GM19468 (cell line): ENCODE data around the gene RFPL4A.
"Not testable (repeated sequence)": the region's sequence is repeated elsewhere in the genome, so short reads cannot be mapped to it uniquely, and the experiment has no call there.

Source experiments
- ATAC-seq: cut with Tn5 transposase; IDR thresholded peaks from one replicate; pipeline ENCODE4 v1.9.1; 2021; ENCODE audit warnings: mild to moderate bottlenecking, moderate library complexity, moderate number of reproducible peaks; ENCODE audit not compliant: unreplicated experiment; ENCODE audit errors: extremely low read depth

The RFPL4A gene

GRCh38 chr19:55758797-55759196, at the start of gene RFPL4A:
TSS of gene RFPL4A (plus strand) at chr19:55759097. CDS start at chr19:55761801, 2,704 bp downstream.
- ATAC-seq: not testable (repeated sequence)

DNA sequence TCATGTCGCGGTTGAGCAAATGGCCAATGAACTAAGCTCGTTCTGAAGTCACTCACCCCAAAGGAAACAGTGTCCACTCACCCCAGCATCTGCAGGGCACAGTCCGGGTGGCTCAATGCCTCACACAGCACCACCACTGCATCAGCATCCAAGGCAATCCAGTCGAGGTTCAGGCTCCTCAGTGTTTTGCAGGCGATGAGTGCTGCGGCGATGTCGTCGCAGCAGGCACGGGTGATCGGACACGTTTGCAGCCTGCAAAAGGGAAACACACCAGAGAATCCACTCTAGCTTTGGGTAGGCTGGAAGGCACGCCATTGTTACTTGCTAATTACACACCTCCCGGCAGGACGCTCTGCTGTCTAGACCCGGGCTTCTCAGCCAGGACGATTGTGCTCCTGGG, 47.2 kb upstream of the RFPL4A start:
- ATAC-seq: no peak

DNA sequence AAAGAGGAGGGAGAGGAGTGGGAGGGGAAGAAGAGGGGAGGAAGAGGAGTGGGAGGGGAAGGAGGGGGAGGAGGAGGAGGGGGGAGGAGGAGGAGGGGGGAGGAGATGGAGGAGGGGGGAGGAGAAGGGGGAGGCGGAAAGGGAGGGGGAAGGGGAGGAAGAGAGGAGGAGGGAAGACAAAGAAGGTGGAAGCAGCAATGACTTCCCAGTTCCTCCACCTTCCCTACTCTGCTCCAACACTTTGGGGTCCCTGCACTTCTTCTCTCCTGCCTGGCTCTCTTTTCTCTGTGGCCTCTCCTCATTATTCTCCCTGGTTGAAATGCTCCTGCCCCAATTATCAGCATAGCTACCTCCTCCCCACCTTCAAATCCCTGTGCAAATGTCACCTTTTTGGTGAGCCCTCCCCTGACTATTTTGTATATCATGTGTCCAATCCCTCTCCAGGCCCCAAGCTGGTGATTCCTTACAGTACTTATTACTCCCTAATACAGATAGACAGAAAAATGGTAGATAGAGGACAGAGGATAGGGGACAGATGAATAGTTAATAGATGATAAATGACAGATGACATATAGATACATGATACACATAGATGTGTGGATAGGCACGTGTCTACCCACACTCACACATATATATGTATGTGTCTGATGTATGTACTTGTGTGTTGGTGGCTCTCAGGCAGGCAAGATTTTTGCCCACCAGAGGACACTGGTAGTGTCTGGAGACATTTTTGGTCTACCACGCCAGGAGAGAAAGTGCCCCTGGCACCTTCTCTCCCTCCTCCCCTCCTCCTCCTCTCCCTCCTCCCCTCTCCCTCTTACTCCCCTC, 45.9 kb upstream of the RFPL4A start:
- no peak for ATAC-seq

DNA sequence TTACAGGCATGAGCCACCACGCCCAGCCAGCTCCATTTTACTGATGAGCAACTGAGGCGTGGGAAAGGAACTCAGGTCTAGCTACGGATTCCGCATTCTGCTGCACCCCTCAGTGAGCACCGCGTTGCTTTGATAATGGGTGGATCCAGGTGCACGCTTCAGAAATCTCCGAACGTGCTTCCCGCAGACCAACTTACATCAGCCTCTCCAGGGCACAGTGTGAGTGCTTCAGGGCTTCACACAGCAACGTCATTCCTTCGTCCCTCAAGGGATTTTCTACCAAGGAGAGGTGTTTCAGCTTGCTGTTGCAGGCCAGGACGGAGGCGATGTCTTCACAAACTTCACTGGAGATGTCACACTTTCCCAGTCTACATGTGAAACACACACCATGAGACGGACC, 42.4 kb upstream of the RFPL4A start:
- no peak for ATAC-seq

GRCh38 chr19:55717251-55717650, 41.6 kb upstream of the RFPL4A start:
- no peak for ATAC-seq

DNA sequence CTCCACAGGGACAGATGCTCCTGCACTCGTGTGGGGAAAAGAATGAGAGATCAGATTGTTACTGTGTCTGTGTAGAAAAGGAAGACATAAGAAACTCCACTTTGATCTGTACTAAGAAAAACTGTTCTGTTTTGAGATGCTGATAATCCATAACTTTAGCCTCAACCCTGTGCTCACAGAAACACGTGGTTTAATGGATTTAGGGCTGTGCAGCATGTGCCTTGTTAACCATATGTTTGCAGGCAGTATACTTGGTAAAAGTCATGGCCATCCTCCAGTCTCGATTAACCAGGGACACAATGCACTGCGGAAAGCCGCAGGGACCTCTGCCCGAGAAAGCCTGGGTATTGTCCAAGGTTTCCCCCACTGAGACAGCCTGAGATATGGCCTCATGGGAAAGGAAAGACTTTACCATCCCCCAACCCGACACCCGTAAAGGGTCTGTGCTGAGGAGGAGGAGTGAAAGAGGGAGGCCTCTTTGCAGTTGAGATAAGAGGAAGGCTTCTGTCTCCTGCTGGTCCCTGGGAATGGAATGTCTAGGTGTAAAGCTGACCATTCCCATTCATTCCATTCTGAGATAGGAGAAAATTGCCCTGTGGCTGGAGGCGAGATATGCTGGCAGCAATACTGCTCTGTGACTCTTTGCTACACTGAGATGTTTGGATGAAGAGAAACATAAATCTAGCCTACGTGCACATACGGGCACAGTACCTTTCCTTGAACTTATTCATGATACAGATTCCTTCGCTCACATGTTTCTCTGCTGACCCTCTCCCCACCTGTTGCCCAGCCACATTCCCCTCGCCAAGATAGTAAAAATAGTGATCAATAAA, 40.8 kb upstream of the RFPL4A start:
- not testable (repeated sequence) for ATAC-seq

DNA sequence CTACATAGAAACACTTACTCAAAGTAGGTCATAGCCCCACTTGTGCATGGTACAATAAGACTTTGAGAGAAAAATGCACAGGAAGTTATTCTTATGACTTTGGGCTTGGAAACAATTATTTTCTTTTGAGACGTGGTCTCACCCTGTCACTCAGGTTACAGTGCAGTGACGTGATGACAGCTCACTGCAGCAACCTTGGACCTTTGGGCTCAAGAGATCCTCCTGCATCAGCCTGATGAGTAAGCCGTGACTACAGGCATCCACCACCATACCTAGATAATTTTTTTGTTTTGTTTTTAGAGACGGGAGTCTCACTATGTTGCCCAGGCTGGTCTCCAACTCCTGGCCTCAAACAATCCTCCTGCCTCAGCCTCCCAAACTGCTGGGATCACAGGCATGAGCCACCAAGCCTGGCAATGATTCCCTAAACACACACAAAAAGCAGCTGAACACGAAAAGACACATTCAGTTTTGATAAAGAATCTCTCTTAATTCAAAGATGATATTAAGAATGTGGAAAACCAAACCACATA, 38.6 kb upstream of the RFPL4A start:
- ATAC-seq: no peak

GRCh38 chr19:55720801-55721200, 38.1 kb upstream of the RFPL4A start:
- ATAC-seq: no peak

DNA sequence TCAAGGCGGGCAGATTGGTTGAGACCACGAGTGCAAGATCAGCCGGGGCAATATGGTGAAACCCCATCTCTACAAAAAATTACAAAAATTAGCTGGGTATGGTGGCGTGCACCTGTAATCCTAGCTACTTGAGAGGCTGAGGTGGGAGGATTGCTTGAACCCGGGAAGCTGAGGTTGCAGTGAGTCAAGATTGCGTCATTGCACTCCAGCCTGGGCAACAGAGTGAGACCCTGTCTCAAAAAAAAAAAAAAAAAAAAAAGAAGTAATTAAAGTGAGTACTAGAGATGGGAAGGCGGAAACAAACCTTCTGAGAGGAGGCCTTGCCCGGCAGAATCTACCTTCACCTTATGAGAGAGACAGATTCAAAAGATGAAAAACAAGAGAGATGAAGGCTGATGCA, 35.4 kb upstream of the RFPL4A start:
- ATAC-seq: no peak

GRCh38 chr19:55730378-55730777, 28.5 kb upstream of the RFPL4A start:
- ATAC-seq: not testable (repeated sequence)

GRCh38 chr19:55738302-55738701, 20.6 kb upstream of the RFPL4A start, which contains the start of gene NLRP9:
TSS of gene NLRP9 (minus strand) at chr19:55738402. CDS start at chr19:55738374, 28 bp downstream.
- ATAC-seq: no peak

- no peak for ATAC-seq
Observed at GRCh38 chr19:55750715-55751114, 8.2 kb upstream of the RFPL4A start.

DNA sequence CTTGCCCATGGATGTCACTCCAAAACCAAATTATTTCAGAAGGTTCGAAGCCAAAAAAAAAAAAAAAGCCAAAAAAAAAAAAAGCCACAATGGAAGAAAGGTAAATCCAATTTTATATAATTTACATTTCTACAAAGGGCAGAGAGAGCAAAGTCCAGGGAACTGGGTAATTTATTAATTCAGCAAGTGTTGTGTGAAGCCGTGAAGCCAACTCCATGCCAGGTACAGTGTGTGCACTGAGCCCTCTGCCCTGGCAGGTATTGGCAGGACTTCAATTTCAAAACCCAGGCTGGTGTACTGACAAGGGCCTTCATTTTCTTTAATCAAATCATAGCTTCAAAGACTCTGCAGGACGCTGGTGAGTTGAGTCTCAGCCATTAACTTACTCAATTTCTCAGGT, 5.5 kb upstream of the RFPL4A start:
- no peak for ATAC-seq

DNA sequence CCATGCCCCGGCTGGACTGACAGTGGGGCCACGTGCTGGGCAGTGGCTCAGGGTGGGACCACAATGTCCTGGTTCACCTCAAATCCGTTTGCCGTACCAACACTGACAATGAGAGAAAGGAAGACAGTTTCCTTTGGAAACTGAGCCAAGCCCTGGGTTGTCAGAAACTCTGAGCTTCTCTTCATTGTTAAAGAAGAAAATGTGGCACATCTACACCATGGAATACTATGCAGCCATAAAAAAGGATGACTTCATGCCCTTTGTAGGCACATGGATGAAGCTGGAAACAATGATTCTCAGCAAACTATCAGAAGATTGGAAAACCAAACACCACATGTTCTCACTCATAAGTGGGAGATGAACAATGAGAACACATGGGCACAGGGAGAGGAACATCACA, 2.1 kb upstream of the RFPL4A start:
- ATAC-seq: not testable (repeated sequence)

- no peak for ATAC-seq
Observed at GRCh38 chr19:55766466-55766865, 7.6 kb downstream of the RFPL4A start.

DNA sequence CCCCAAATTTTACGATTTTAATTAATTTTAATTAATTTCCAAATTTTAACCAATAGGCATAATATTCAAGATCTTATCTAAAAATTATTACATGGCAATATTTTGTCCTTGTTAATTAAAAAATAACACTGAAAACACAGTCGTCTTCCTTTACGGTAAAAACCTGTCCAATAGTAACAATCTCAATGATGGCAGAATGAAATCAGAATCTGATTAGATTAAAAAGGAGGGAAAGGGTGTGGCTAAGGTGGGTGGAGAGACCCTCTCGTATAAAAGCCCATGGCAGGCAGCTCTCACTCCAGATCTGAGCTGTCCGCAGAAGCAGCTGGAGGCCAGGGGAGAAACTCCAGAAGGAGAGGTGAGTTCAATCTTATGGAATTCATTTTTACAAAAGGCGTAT, 9.9 kb downstream of the RFPL4A start, which contains the start of gene RFPL4AL1:
Gene RFPL4AL1 (plus strand): TSS at position 301 of the 400 bp plus-strand sequence. CDS start 2,687 bp downstream, outside the sequence.
- ATAC-seq: not testable (repeated sequence)

- not testable (repeated sequence) for ATAC-seq
Observed at GRCh38 chr19:55769632-55770031, 10.7 kb downstream of the RFPL4A start.

GRCh38 chr19:55777528-55777927, 18.6 kb downstream of the RFPL4A start:
- no peak for ATAC-seq

DNA sequence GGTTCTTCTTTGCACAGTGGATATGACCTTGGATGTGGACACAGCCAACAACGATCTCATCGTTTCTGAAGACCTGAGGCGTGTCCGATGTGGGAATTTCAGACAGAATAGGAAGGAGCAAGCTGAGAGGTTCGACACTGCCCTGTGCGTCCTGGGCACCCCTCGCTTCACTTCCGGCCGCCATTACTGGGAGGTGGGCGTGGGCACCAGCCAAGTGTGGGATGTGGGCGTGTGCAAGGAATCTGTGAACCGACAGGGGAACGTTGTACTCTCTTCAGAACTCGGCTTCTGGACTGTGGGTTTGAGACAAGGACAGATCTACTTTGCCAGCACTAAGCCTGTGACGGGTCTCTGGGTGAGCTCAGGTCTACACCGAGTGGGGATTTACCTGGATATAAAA, 19.4 kb downstream of the RFPL4A start:
- no peak for ATAC-seq

GRCh38 chr19:55781112-55781511, 22.2 kb downstream of the RFPL4A start:
- ATAC-seq: no peak

- ATAC-seq: no peak
Observed at GRCh38 chr19:55795021-55795420, 36.1 kb downstream of the RFPL4A start.
